GM12878 (cell line): ENCODE results near the gene ARHGEF6. TPM values are rescaled to one million over a fixed set of nuclear protein-coding genes. Genes with fewer than 3 reads are reported as not detected.
A peak's percentile ranks its signal among the peaks of the same experiment; 100 is the strongest.

Experiments used
- ATAC-seq: fragments of 200-7000 bp; cut with Tn5 transposase; 3 replicates; pipeline ENCODE4 v1.9.1; 2020; ENCODE audit warnings: mild to moderate bottlenecking, moderate library complexity
- BruUV-seq: library from RNA; stranded (reverse); fragments of 400-500 nt; replicated peaks from 2 replicates; lab custom pipeline; 2021; lab: Mats Ljungman, UMichigan
- CTCF ChIA-PET: fragments of 300-600 bp; sonication (Branson Sonifier 250); formaldehyde crosslinking; extraction: SDS; loops from one replicate; lab custom pipeline; 2021; ENCODE audit warnings: inconsistent platforms; lab: Yijun Ruan, JAX
- POLR2A ChIA-PET: fragments of 350-600 bp; formaldehyde crosslinking; extraction: SDS; loops from one replicate; lab custom pipeline; 2021; ENCODE audit warnings: inconsistent platforms; lab: Charles Lee
- RAD21 ChIA-PET: fragments of 300-600 bp; sonication (Branson Sonifier 250); formaldehyde crosslinking; loops from one replicate; lab custom pipeline; 2023; ENCODE audit warnings: antibody characterized with exemption; ENCODE audit not compliant: unreplicated experiment; lab: Charles Lee
- SMC1A ChIA-PET: fragments of 300-600 bp; sonication (Branson Sonifier 250); formaldehyde crosslinking; loops from one replicate; lab custom pipeline; 2023; ENCODE audit not compliant: unreplicated experiment, uncharacterized antibody; lab: Charles Lee
- DNase-seq: peaks from one replicate; pipeline ENCODE4 v3.0.0-alpha.2; 2011; ENCODE audit warnings: low read depth, low spot score
- FAIRE-seq: peaks from 3 replicates; lab custom pipeline; 2011; peaks lifted over from hg19 to GRCh38; lab: Jason Lieb, UNC
- H2AFZ ChIP-seq: 2 replicates; pipeline ENCODE4 v1.6.0; 2011; ENCODE audit warnings: low read depth, low read length, control low read depth; ENCODE audit not compliant: control insufficient read depth
- H3K27ac ChIP-seq: 2 replicates; pipeline ENCODE4 v1.5.1; 2011; ENCODE audit warnings: control low read depth; ENCODE audit not compliant: control insufficient read depth, insufficient read depth
- H3K27me3 ChIP-seq, 2 experiments: replicated peaks in 1 of 2; 2 replicates each; pipeline versions ENCODE4 v1.6.0 to v1.6.1; 2011; ENCODE audit warnings: low read length in 1 of 2; ENCODE audit not compliant: control insufficient read depth in 2 of 2, insufficient read depth in 2 of 2
- H3K36me3 ChIP-seq, 2 experiments: 2 replicates each; pipeline ENCODE4 v1.5.1; 2011; ENCODE audit warnings: low read length in 1 of 2; ENCODE audit not compliant: control insufficient read depth in 2 of 2, insufficient read depth in 2 of 2
- H3K4me1 ChIP-seq: 2 replicates; pipeline ENCODE4 v1.6.1; 2011; ENCODE audit warnings: mild to moderate bottlenecking, low read length, moderate library complexity, mixed read lengths; ENCODE audit not compliant: control insufficient read depth, insufficient read depth
- H3K4me2 ChIP-seq: 2 replicates; pipeline ENCODE4 v1.6.0; 2011; ENCODE audit warnings: control low read depth; ENCODE audit not compliant: control insufficient read depth, insufficient read depth
- H3K4me3 ChIP-seq: fragments of 200-600 bp; sonication (generic); 2 replicates; pipeline ENCODE4 v1.5.1; 2016
- H3K79me2 ChIP-seq: 2 replicates; pipeline ENCODE4 v1.6.0; 2011; ENCODE audit warnings: low read length; ENCODE audit not compliant: control insufficient read depth, insufficient read depth
- H3K9ac ChIP-seq: 2 replicates; pipeline ENCODE4 v1.8.0; 2011; ENCODE audit warnings: low read length, control low read depth, mixed read lengths; ENCODE audit not compliant: control insufficient read depth, insufficient read depth
- H3K9me3 ChIP-seq: replicated peaks from 3 replicates; pipeline ENCODE4 v1.5.1; 2011; ENCODE audit warnings: mild to moderate bottlenecking, low read length; ENCODE audit not compliant: control insufficient read depth, insufficient read depth
- H4K20me1 ChIP-seq: 2 replicates; pipeline ENCODE4 v1.6.0; 2011; ENCODE audit not compliant: control insufficient read depth, insufficient read depth
- BRCA1 ChIP-seq: IDR thresholded peaks from 2 replicates; pipeline ENCODE4 v1.6.1; 2011; ENCODE audit warnings: low read depth, low read length, improper control_type of control experiment
- CHD1 ChIP-seq: IDR thresholded peaks from 2 replicates; pipeline ENCODE4 v1.6.1; 2012; ENCODE audit warnings: low read depth, low read length, improper control_type of control experiment
- FOS ChIP-seq: IDR thresholded peaks from 3 replicates; pipeline ENCODE4 v1.6.1; 2011; ENCODE audit warnings: borderline replicate concordance; ENCODE audit not compliant: insufficient read length; ENCODE audit errors: extremely low read depth
- GABPA ChIP-seq: IDR thresholded peaks from 2 replicates; pipeline ENCODE4 v1.6.1; 2014; ENCODE audit warnings: antibody characterized with exemption, low read depth, mild to moderate bottlenecking, inconsistent platforms
- IRF4 ChIP-seq: IDR thresholded peaks from 2 replicates; pipeline ENCODE4 v1.6.1; 2011; ENCODE audit warnings: low read depth, low read length
- JUNB ChIP-seq: IDR thresholded peaks from 2 replicates; pipeline ENCODE4 v1.6.1; 2016; ENCODE audit warnings: antibody characterized with exemption, mild to moderate bottlenecking
- KDM1A ChIP-seq: fragments of 200-600 bp; sonication (generic); IDR thresholded peaks from 2 replicates; pipeline ENCODE4 v1.6.1; 2016; ENCODE audit warnings: borderline replicate concordance
- SP1 ChIP-seq: IDR thresholded peaks from one replicate; pipeline ENCODE4 v1.6.1; 2011; ENCODE audit warnings: low read depth, low read length
- SREBF1 ChIP-seq: IDR thresholded peaks from 2 replicates; pipeline ENCODE4 v1.6.1; 2012; ENCODE audit warnings: mild to moderate bottlenecking, low read length
- SUPT20H ChIP-seq: IDR thresholded peaks from 2 replicates; pipeline ENCODE4 v1.6.1; 2011; ENCODE audit warnings: low read depth, mild to moderate bottlenecking, low read length, moderate library complexity, borderline replicate concordance; ENCODE audit not compliant: control insufficient read depth
- TCF7 ChIP-seq: IDR thresholded peaks from 2 replicates; pipeline ENCODE4 v1.6.1; 2014; ENCODE audit warnings: antibody characterized with exemption, borderline replicate concordance
- WGBS: methylation state at CpG from one replicate; pipeline ENCODE4 v1.1.6; 2016; ENCODE audit warnings: low lambda C conversion rate; ENCODE audit not compliant: insufficient replicate concordance, insufficient coverage; ENCODE audit errors: missing lambda C conversion rate; 5-methylcytosine and 5-hydroxymethylcytosine counted together
- in situ Hi-C: fragments of 300-500 bp; cut with MboI; formaldehyde crosslinking; loops from 9 replicates; pipeline ENCODE4 v1.14.3; 2018; ENCODE audit warnings: mixed read lengths
- intact Hi-C: fragments of 100-400 bp; cut with micrococcal nuclease; formaldehyde crosslinking; loops from one replicate; pipeline ENCODE4 v1.14.2; 2022; ENCODE audit not compliant: unreplicated experiment
- polyA plus RNA-seq, 11 experiments: library from polyadenylated mRNA; depleted of rRNA in 4 of 11; unstranded in 6 of 11; stranded (reverse) in 5 of 11; fragments of >200 nt; fragmentation: Nextera tagmentation in 4 of 11; fragmentation: Illumina TruSeq in 1 of 11; extraction: Ambion mirVana in 4 of 11; extraction: Trizol in 1 of 11; gene quantifications; 1 replicate in 1 of 11; 2 replicates in 10 of 11; pipeline versions ENCODE4 v1.2.1 to v1.2.3, GENCODE V29; 2011 to 2016; ENCODE audit warnings: inconsistent platforms in 2 of 11, missing spikeins in 2 of 11, low read depth in 1 of 11
- total RNA-seq, 4 experiments: library from RNA; depleted of rRNA in 3 of 4; stranded (reverse); fragments of >200 nt in 3 of 4; fragmentation: Illumina TruSeq in 1 of 4; extraction: Trizol in 1 of 4; gene quantifications; 2 replicates each; pipeline versions ENCODE4 v1.2.1 to v1.2.3, GENCODE V29; 2013 to 2021

Gene ARHGEF6
- total and polyA plus RNA-seq, 10 of the 15 experiments (the other 5 are each of a cell fraction or from before 2014, with no cell fraction given) = 5.4 to 29.7 (median 18.0) TPM

GRCh38 chrX:136783159-136783558, 2.4 kb upstream of the ARHGEF6 start:
- Histone ChIP-seq H4K20me1 (no peaks in the 10 kb centered on the region), H3K9me3 (no peaks in the 10 kb centered on the region; the same call in 2 of the 3 replicates), H3K9ac (no peak overlapping the region), H3K36me3 (no peaks in the 10 kb centered on the region), H2AFZ (no peak overlapping the region), H3K4me3 (no peak overlapping the region), H3K4me1 (peaks cover 7% of the 10 kb centered on the region; the same call in 1 of the 2 replicates), H3K79me2 (peaks cover 3% of the 10 kb centered on the region)
- DNase-seq (no peak), ATAC-seq (no peak)
- in situ Hi-C loops (no loop called here), intact Hi-C loops (loop anchor here (5.0 kb wide), 1 partner anchor 124 kb away; no protein-coding TSS in a partner anchor)
- ChIA-PET RAD21 (no interaction called here), CTCF (interaction anchor here (0.7 kb wide), 1 partner anchor 73 kb away, joined by 4 read pairs; no protein-coding TSS in a partner anchor)
- no peak for TF ChIP-seq SP1
- no peak for TF ChIP-seq SREBF1
- no peak for TF ChIP-seq TCF7
- no peak for TF ChIP-seq FOS
- no peak for TF ChIP-seq KDM1A
- no peak for TF ChIP-seq GABPA
- no peak for TF ChIP-seq SUPT20H
- TF ChIP-seq, all 136 proteins: peak for 0
- POLR2A ChIA-PET = interaction anchor here (0.5 kb wide), 1 partner anchor 1304 kb away, joined by 3 read pairs; no protein-coding TSS in a partner anchor
- Histone ChIP-seq H3K27ac (no peak overlapping the region), H3K4me2 (no peak overlapping the region), H3K27me3 (no peaks in the 10 kb centered on the region)
- BruUV-seq = no TSS peak
- no peak for FAIRE-seq
- SMC1A ChIA-PET = no interaction called here

GRCh38 chrX:136781180-136781797, 557 bp upstream of the ARHGEF6 start:
- ATAC-seq = no peak
- POLR2A ChIA-PET = interaction anchor here (1.3 kb wide), 1 partner anchor 13 kb away, joined by 5 read pairs; no protein-coding TSS in a partner anchor

More at GRCh38 chrX:136781180-136781797, 557 bp upstream of the ARHGEF6 start:
- no peaks in the 10 kb centered on the region for H3K27me3 ChIP-seq
- peak overlapping the region; percentile 71 for H2AFZ ChIP-seq
- H3K4me1 ChIP-seq = peaks cover 7% of the 10 kb centered on the region; the same call in 1 of the 2 replicates
- intact Hi-C loops = loop anchor here (5.0 kb wide), 1 partner anchor 126 kb away; no protein-coding TSS in a partner anchor
- H3K4me2 ChIP-seq = peak overlapping the region; percentile 56; the same call in 1 of the 2 replicates
- no peaks in the 10 kb centered on the region; the same call in 2 of the 3 replicates for H3K9me3 ChIP-seq
- RAD21 ChIA-PET = interaction anchor here (1.6 kb wide), 1 partner anchor 45 kb away, joined by 3 read pairs; no protein-coding TSS in a partner anchor
- TF ChIP-seq IRF4 = no peak
- TF ChIP-seq JUNB = no peak
- TF ChIP-seq CHD1 = no peak
- TF ChIP-seq BRCA1 = no peak
- WGBS = 37% methylated on average over 9 of the region's 9 CpGs
- SMC1A ChIA-PET = interaction anchor here (1.2 kb wide), 1 partner anchor 73 kb away, joined by 4 read pairs; no protein-coding TSS in a partner anchor
- peaks cover 3% of the 10 kb centered on the region for H3K79me2 ChIP-seq
- H3K36me3 ChIP-seq = no peaks in the 10 kb centered on the region
- in situ Hi-C loops = no loop called here
- H3K4me3 ChIP-seq = peak overlapping the region; percentile 49; the same call in 1 of the 2 replicates
- H3K9ac ChIP-seq = no peak overlapping the region
- CTCF ChIA-PET = no interaction called here
- H4K20me1 ChIP-seq = no peaks in the 10 kb centered on the region
- FAIRE-seq (no peak), DNase-seq (no peak)
- no TSS peak for BruUV-seq
- H3K27ac ChIP-seq = no peak overlapping the region
